ENCODE results near the gene ZCCHC7.
A peak's percentile ranks its signal among the peaks of the same experiment; 100 is the strongest.
"Not testable (repeated sequence)": the region's sequence is repeated elsewhere in the genome, so short reads cannot be mapped to it uniquely, and the experiment has no call there.

Gene ZCCHC7

GRCh38 chr9:37119360-37119759 is 1.0 kb upstream of the ZCCHC7 start:
- no peak for TF ChIP-seq CTCF (IDR thresholded peaks at IDR 0.05; ENCODE audit: insufficient read depth, low read length, missing control alignments)
- ChIA-PET POLR2A (interaction anchor here (0.7 kb wide), 1 partner anchor 34 kb away, joined by 3 read pairs; no protein-coding TSS in a partner anchor), CTCF (interaction anchor here (0.9 to 1.4 kb wide), 2 partner anchors 9 to 245 kb away, joined by 3 read pairs; no protein-coding TSS in a partner anchor)
- DNase-seq (ENCODE audit: low read depth, low spot score), result no peak
- H3K4me3 ChIP-seq (ENCODE audit: low read depth, low read length), result no peak overlapping the region

- DNase-seq (ENCODE audit: low read depth, low spot score), result not testable (repeated sequence)
- CTCF ChIA-PET, result interaction anchor here (1.0 to 1.3 kb wide), 3 partner anchors 36 to 247 kb away, joined by 3 read pairs; no protein-coding TSS in a partner anchor
- H3K4me3 ChIP-seq (ENCODE audit: low read depth, low read length), result peak overlapping the region; percentile 86
- POLR2A ChIA-PET, result interaction anchor here (0.6 to 1.1 kb wide), 4 partner anchors 14 to 163 kb away, joined by 3 to 4 read pairs (median 3); no protein-coding TSS in a partner anchor
These were observed 515 bp downstream of the ZCCHC7 start for GRCh38 chr9:37120843-37121335.

- POLR2A ChIA-PET, result no interaction called here
- H3K4me3 ChIP-seq (ENCODE audit: low read depth, low read length), result peak overlapping the region; percentile 86
- no peak for DNase-seq (ENCODE audit: low read depth, low spot score)
- no peak for TF ChIP-seq CTCF (IDR thresholded peaks at IDR 0.05; ENCODE audit: insufficient read depth, low read length, missing control alignments)
- CTCF ChIA-PET, result interaction anchor here (1.0 to 1.3 kb wide), 3 partner anchors 35 to 248 kb away, joined by 3 read pairs; no protein-coding TSS in a partner anchor
These were observed 1.5 kb downstream of the ZCCHC7 start for GRCh38 chr9:37121881-37122280.

DNA sequence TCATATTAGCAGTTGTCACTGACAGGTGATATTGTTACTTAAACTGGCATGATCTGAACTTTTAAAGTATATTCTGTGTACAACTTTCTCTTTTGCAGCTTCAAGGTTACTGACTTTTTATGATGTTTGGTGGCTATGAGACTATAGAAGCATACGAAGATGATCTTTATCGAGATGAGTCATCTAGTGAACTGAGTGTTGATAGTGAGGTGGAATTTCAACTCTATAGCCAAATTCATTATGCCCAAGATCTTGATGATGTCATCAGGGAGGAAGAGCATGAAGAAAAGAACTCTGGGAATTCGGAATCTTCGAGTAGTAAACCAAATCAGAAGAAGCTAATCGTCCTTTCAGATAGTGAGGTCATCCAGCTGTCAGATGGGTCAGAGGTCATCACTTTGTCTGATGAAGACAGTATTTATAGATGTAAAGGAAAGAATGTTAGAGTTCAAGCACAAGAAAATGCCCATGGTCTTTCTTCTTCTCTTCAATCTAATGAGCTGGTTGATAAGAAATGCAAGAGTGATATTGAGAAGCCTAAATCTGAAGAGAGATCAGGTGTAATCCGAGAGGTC is 5.9 kb downstream of the ZCCHC7 start:
- DNase-seq (ENCODE audit: low read depth, low spot score), result no peak
- TF ChIP-seq CTCF (IDR thresholded peaks at IDR 0.05; ENCODE audit: insufficient read depth, low read length, missing control alignments), result no peak
- CTCF ChIA-PET, result no interaction called here
- H3K4me3 ChIP-seq (ENCODE audit: low read depth, low read length), result no peak overlapping the region
- POLR2A ChIA-PET, result no interaction called here

GRCh38 chr9:37127018-37127417 is 6.6 kb downstream of the ZCCHC7 start:
- ChIA-PET CTCF (no interaction called here), POLR2A (no interaction called here)
- DNase-seq (ENCODE audit: low read depth, low spot score), result no peak
- TF ChIP-seq CTCF (IDR thresholded peaks at IDR 0.05; ENCODE audit: insufficient read depth, low read length, missing control alignments), result no peak
- H3K4me3 ChIP-seq (ENCODE audit: low read depth, low read length), result no peak overlapping the region

DNA sequence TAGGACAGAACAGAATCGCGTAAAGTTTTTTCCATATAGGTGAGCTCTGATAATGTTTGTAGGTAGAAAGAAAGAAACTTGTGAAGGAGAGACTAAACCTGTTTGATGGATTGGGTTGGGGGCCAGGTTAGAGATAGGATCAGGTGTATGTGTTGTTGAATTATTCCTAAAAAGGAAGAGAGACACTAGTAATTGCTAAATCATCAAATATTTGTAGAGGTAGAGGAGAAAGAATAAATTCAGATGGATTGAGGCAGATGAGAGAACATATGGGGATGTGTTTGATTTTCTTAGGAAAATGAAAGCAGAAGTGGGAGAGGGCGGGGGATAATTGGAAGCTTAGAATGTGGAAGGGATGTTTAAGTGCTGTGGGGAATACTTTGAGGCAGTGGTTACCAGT is 7.7 kb downstream of the ZCCHC7 start:
- CTCF ChIA-PET, result interaction anchor here (1.0 to 1.3 kb wide), 2 partner anchors 8 to 46 kb away, joined by 3 to 4 read pairs; partner anchors contain the start of gene ZCCHC7
- H3K4me3 ChIP-seq (ENCODE audit: low read depth, low read length), result no peak overlapping the region
- no peak for TF ChIP-seq CTCF (IDR thresholded peaks at IDR 0.05; ENCODE audit: insufficient read depth, low read length, missing control alignments)
- DNase-seq (ENCODE audit: low read depth, low spot score), result no peak
- POLR2A ChIA-PET, result no interaction called here

DNA sequence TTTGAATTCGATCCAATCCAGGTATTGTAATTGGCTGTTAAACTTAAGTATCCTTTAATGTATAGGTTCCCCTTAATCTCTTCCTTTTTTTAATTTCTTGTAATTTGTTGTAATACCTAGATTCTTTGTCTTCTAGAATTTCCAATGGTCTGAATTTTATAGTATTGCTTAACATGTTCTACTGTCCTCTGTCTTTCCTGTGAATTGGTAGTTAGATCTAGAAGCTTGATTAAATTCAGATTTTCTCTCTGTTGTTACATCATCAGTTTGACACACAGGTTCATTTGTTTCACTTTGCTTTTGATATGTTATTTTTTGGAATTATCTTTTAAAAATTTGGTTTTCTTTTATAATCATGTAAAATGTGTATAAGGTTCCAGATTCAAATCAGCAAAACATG is 13.8 kb downstream of the ZCCHC7 start:
- CTCF ChIA-PET, result no interaction called here
- TF ChIP-seq CTCF (IDR thresholded peaks at IDR 0.05; ENCODE audit: insufficient read depth, low read length, missing control alignments), result no peak
- POLR2A ChIA-PET, result no interaction called here
- H3K4me3 ChIP-seq (ENCODE audit: low read depth, low read length), result no peak overlapping the region
- no peak for DNase-seq (ENCODE audit: low read depth, low spot score)

Data from AG04449 (cell line).